ENCODE measurements around the gene HOXC10. TPM values are rescaled to one million over a fixed set of nuclear protein-coding genes. Genes with fewer than 3 reads are reported as not detected.

The HOXC10 gene
- total and polyA plus RNA-seq, 2 experiments from 2014 or later: 0.23 to 1.7 TPM

DNA sequence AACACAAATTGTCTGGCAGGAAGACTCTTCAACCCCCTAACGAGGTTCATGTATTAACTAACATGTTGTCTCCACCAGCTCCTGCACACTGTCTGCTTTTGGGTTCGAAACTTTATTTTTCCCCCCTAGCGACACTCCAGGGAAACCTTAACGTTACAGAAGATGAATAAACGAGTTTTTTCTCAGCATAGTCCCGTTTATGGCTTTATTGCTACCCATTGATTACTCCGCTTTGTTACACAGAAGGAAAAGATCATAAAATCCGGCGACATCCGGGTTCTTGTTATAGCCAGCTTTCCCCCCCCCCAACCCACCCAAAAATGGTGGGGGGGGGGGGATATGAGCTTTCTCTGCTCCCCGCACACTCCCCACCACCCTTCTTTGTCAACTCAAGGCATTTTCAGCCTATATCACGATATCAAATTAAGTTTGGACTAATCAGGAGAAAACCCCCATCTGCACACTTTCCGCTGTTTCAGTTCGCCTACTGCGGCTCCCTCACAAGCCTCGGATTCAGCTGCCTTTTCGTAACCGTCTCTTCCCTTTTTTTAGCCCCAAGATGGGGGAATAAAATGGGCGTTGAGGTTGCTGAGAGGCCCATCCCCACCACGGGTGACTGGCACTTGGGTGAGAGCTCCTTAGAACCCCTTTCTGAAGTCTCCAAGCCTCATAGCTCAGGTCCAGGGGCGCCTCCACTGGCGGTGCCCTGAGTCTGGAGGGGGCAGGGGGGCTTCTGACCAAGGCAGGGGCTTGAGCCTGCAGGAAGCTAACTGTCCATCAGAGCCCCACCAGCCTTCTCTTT is 41.9 kb downstream of the HOXC10 start:
- H3K27ac ChIP-seq: peak overlapping the region; percentile 47
- H3K36me3 ChIP-seq (replicated peaks; ENCODE audit: insufficient read depth, low read depth): no peaks in the 10 kb centered on the region
- 18% methylated on average over 21 of the region's 22 CpGs for WGBS (ENCODE audit: low lambda C conversion rate, missing lambda C conversion rate)
- peaks cover 93% of the 10 kb centered on the region for H3K27me3 ChIP-seq
- H3K4me2 ChIP-seq: peak overlapping the region; percentile 60
- H3K79me2 ChIP-seq: peaks cover 45% of the 10 kb centered on the region
- H3K9me2 ChIP-seq (replicated peaks; ENCODE audit: insufficient read depth): no peaks in the 10 kb centered on the region
- peaks cover 39% of the 10 kb centered on the region for H3K4me1 ChIP-seq (ENCODE audit: insufficient read depth)
- no peaks in the 10 kb centered on the region for H3K9me3 ChIP-seq (ENCODE audit: low read depth)
- peak; percentile 51 for TF ChIP-seq EZH2 (IDR thresholded peaks at IDR 0.05; ENCODE audit: borderline replicate concordance)
- no peak for TF ChIP-seq CTCF (IDR thresholded peaks at IDR 0.05; ENCODE audit: poor library complexity)
- TF ChIP-seq EZH2phosphoT487 (IDR thresholded peaks at IDR 0.05; ENCODE audit: low read depth, severe bottlenecking, unreplicated experiment): no peak
- H4K20me1 ChIP-seq (ENCODE audit: insufficient read depth, poor library complexity, severe bottlenecking): no peaks in the 10 kb centered on the region
- no peak overlapping the region for H3K4me3 ChIP-seq
- no peak for DNase-seq (ENCODE audit: low spot score)
- H2AFZ ChIP-seq: no peak overlapping the region

DNA sequence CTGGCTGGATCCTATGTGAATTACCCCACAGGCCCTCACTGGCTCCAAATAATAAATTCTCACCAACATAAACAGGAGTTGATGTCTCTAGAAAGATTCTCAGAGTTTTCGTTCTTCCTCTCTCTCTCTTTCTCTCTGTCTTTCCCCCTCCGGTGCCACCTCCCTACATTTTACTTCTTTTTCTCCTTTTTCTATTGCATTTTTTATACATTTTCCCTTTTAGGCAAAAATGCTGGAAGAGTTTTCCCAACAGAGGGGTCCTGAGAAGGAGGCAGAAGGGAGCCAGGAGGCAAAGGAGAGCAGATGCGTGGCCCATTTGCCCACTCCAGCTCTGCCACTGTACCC is 42.5 kb downstream of the HOXC10 start:
- H3K4me3 ChIP-seq: no peak overlapping the region
- WGBS (ENCODE audit: low lambda C conversion rate, missing lambda C conversion rate): 75% methylated on average over 3 of the region's 3 CpGs
- H3K27ac ChIP-seq: peak overlapping the region; percentile 15
- H3K4me1 ChIP-seq (ENCODE audit: insufficient read depth): peaks cover 39% of the 10 kb centered on the region
- no peak overlapping the region for H2AFZ ChIP-seq
- H3K27me3 ChIP-seq: peaks cover 92% of the 10 kb centered on the region
- no peaks in the 10 kb centered on the region for H3K36me3 ChIP-seq (replicated peaks; ENCODE audit: insufficient read depth, low read depth)
- TF ChIP-seq EZH2 (IDR thresholded peaks at IDR 0.05; ENCODE audit: borderline replicate concordance) (no peak), CTCF (IDR thresholded peaks at IDR 0.05; ENCODE audit: poor library complexity) (no peak), EZH2phosphoT487 (IDR thresholded peaks at IDR 0.05; ENCODE audit: low read depth, severe bottlenecking, unreplicated experiment) (no peak)
- H4K20me1 ChIP-seq (ENCODE audit: insufficient read depth, poor library complexity, severe bottlenecking): no peaks in the 10 kb centered on the region
- H3K4me2 ChIP-seq: peak overlapping the region; percentile 68
- no peaks in the 10 kb centered on the region for H3K9me2 ChIP-seq (replicated peaks; ENCODE audit: insufficient read depth)
- no peak for DNase-seq (ENCODE audit: low spot score)
- H3K9me3 ChIP-seq (ENCODE audit: low read depth): no peaks in the 10 kb centered on the region
- peaks cover 39% of the 10 kb centered on the region for H3K79me2 ChIP-seq

- Histone ChIP-seq H3K4me2 (peak within 1 kb of the TSS; percentile 68), H3K27me3 (peaks cover 81% of the 10 kb centered on the region), H3K36me3 (replicated peaks; ENCODE audit: insufficient read depth, low read depth) (no peaks in the 10 kb centered on the region), H2AFZ (no peak within 1 kb of the TSS), H3K4me3 (no peak within 1 kb of the TSS), H3K79me2 (peaks cover 27% of the 10 kb centered on the region), H3K9me2 (replicated peaks; ENCODE audit: insufficient read depth) (no peaks in the 10 kb centered on the region), H4K20me1 (ENCODE audit: insufficient read depth, poor library complexity, severe bottlenecking) (no peaks in the 10 kb centered on the region), H3K9me3 (ENCODE audit: low read depth) (no peaks in the 10 kb centered on the region), H3K4me1 (ENCODE audit: insufficient read depth) (peaks cover 48% of the 10 kb centered on the region), H3K27ac (peak within 1 kb of the TSS; percentile 59)
- TF ChIP-seq CTCF (IDR thresholded peaks at IDR 0.05; ENCODE audit: poor library complexity): no peak
- TF ChIP-seq EZH2phosphoT487 (IDR thresholded peaks at IDR 0.05; ENCODE audit: low read depth, severe bottlenecking, unreplicated experiment): peak; percentile 79
- peak; percentile 46 for TF ChIP-seq EZH2 (IDR thresholded peaks at IDR 0.05; ENCODE audit: borderline replicate concordance)
- DNase-seq (ENCODE audit: low spot score): peak; percentile 62
- WGBS (ENCODE audit: low lambda C conversion rate, missing lambda C conversion rate): 7% methylated on average over 35 of the region's 36 CpGs
These were observed 43.6 kb downstream of the HOXC10 start, which contains the start of gene HOXC6 for GRCh38 chr12:54028314-54029201. TSS of gene HOXC6 (plus strand) at chr12:54028440. CDS start at chr12:54028522, 82 bp downstream.

All from hepatocyte (in vitro differentiated cells).